Measurements from ENCODE around the gene TOMM20.
"Not testable (repeated sequence)": the region's sequence is repeated elsewhere in the genome, so short reads cannot be mapped to it uniquely, and the experiment has no call there.

TOMM20 gene

GRCh38 chr1:235128456-235129328 lies at the start of gene TOMM20:
Gene TOMM20 (minus strand): TSS chr1:235128837. CDS start chr1:235128715, 122 bp downstream.
- peak; percentile 98 to 99 for DNase-seq
- TF ChIP-seq GATA1 (IDR thresholded peaks at IDR 0.05; ENCODE audit: low read depth, low read length) = no peak
- TF ChIP-seq POLR2A (IDR thresholded peaks at IDR 0.05; ENCODE audit: low read length) = peak; percentile 93

GRCh38 chr1:235176486-235176885 lies 47.8 kb upstream of the TOMM20 start:
- TF ChIP-seq GATA1 (IDR thresholded peaks at IDR 0.05; ENCODE audit: low read depth, low read length) (no peak), POLR2A (IDR thresholded peaks at IDR 0.05; ENCODE audit: low read length) (no peak)
- no peak for DNase-seq

GRCh38 chr1:235169986-235170385 lies 41.3 kb upstream of the TOMM20 start:
- TF ChIP-seq GATA1 (IDR thresholded peaks at IDR 0.05; ENCODE audit: low read depth, low read length) = no peak
- no peak for TF ChIP-seq POLR2A (IDR thresholded peaks at IDR 0.05; ENCODE audit: low read length)
- DNase-seq = no peak

GRCh38 chr1:235168375-235168774 lies 39.7 kb upstream of the TOMM20 start:
- DNase-seq = no peak
- no peak for TF ChIP-seq POLR2A (IDR thresholded peaks at IDR 0.05; ENCODE audit: low read length)
- TF ChIP-seq GATA1 (IDR thresholded peaks at IDR 0.05; ENCODE audit: low read depth, low read length) = no peak

GRCh38 chr1:235161685-235162327 lies 33.2 kb upstream of the TOMM20 start:
- TF ChIP-seq POLR2A (IDR thresholded peaks at IDR 0.05; ENCODE audit: low read length) (no peak), GATA1 (IDR thresholded peaks at IDR 0.05; ENCODE audit: low read depth, low read length) (no peak)
- peak in 1 of 2 experiments; percentile 40 for DNase-seq

- TF ChIP-seq GATA1 (IDR thresholded peaks at IDR 0.05; ENCODE audit: low read depth, low read length) (no peak), POLR2A (IDR thresholded peaks at IDR 0.05; ENCODE audit: low read length) (peak; percentile 99)
- DNase-seq = peak; percentile 93 to 96
Measured at GRCh38 chr1:235160957-235161684, 32.5 kb upstream of the TOMM20 start, which contains the start of gene RBM34. Gene RBM34 (minus strand): TSS chr1:235161250. CDS start chr1:235161226, 24 bp downstream.

- DNase-seq = peak; percentile 81 to 85
- TF ChIP-seq POLR2A (IDR thresholded peaks at IDR 0.05; ENCODE audit: low read length) (no peak), GATA1 (IDR thresholded peaks at IDR 0.05; ENCODE audit: low read depth, low read length) (no peak)
Measured at GRCh38 chr1:235160383-235160956, 31.8 kb upstream of the TOMM20 start.

- peak; percentile 3 to 25 for DNase-seq
Measured at GRCh38 chr1:235159930-235160329, 31.3 kb upstream of the TOMM20 start.

GRCh38 chr1:235159284-235159683 lies 30.6 kb upstream of the TOMM20 start:
- DNase-seq = not testable (repeated sequence)

GRCh38 chr1:235158680-235159079 lies 30.0 kb upstream of the TOMM20 start:
- TF ChIP-seq POLR2A (IDR thresholded peaks at IDR 0.05; ENCODE audit: low read length) (no peak), GATA1 (IDR thresholded peaks at IDR 0.05; ENCODE audit: low read depth, low read length) (no peak)
- DNase-seq = no peak

- TF ChIP-seq GATA1 (IDR thresholded peaks at IDR 0.05; ENCODE audit: low read depth, low read length) (no peak), POLR2A (IDR thresholded peaks at IDR 0.05; ENCODE audit: low read length) (no peak)
- no peak for DNase-seq
Measured at GRCh38 chr1:235157150-235157549, 28.5 kb upstream of the TOMM20 start.

- TF ChIP-seq GATA1 (IDR thresholded peaks at IDR 0.05; ENCODE audit: low read depth, low read length) (no peak), POLR2A (IDR thresholded peaks at IDR 0.05; ENCODE audit: low read length) (no peak)
- no peak for DNase-seq
Measured at GRCh38 chr1:235156740-235157139, 28.1 kb upstream of the TOMM20 start.

GRCh38 chr1:235156265-235156664 lies 27.6 kb upstream of the TOMM20 start:
- TF ChIP-seq GATA1 (IDR thresholded peaks at IDR 0.05; ENCODE audit: low read depth, low read length) (no peak), POLR2A (IDR thresholded peaks at IDR 0.05; ENCODE audit: low read length) (no peak)
- no peak for DNase-seq

GRCh38 chr1:235152235-235152634 lies 23.6 kb upstream of the TOMM20 start:
- no peak for DNase-seq
- TF ChIP-seq POLR2A (IDR thresholded peaks at IDR 0.05; ENCODE audit: low read length) (no peak), GATA1 (IDR thresholded peaks at IDR 0.05; ENCODE audit: low read depth, low read length) (no peak)
